ENCODE data around the gene ADRA2B. TPM values are rescaled to one million over a fixed set of nuclear protein-coding genes. Genes with fewer than 3 reads are reported as not detected.
A peak's percentile ranks its signal among the peaks of the same experiment; 100 is the strongest.

The ADRA2B gene
- total and polyA plus RNA-seq, 2 experiments from 2014 or later = 28.5 to 61.8 TPM

GRCh38 chr2:96146881-96147592, 30.7 kb upstream of the ADRA2B start:
- Histone ChIP-seq H3K4me1 (ENCODE audit: low read depth) (peaks cover 14% of the 10 kb centered on the region), H3K9me3 (ENCODE audit: low read depth) (no peaks in the 10 kb centered on the region), H3K27ac (no peak overlapping the region), H3K27me3 (peaks cover 21% of the 10 kb centered on the region), H3K4me3 (no peak overlapping the region), H3K36me3 (no peaks in the 10 kb centered on the region)
- TF ChIP-seq CTCF (IDR thresholded peaks at IDR 0.05; ENCODE audit: low read depth, low read length) = no peak
- no peak for DNase-seq (ENCODE audit: low read depth in 1 of 2, low spot score in 1 of 2)

GRCh38 chr2:96146153-96146880, 29.9 kb upstream of the ADRA2B start:
- Histone ChIP-seq H3K4me3 (no peak overlapping the region), H3K27me3 (peaks cover 21% of the 10 kb centered on the region), H3K9me3 (ENCODE audit: low read depth) (no peaks in the 10 kb centered on the region), H3K4me1 (ENCODE audit: low read depth) (peaks cover 14% of the 10 kb centered on the region), H3K27ac (no peak overlapping the region), H3K36me3 (no peaks in the 10 kb centered on the region)
- DNase-seq (ENCODE audit: low read depth in 1 of 2, low spot score in 1 of 2) = peak in 1 of 2 donors; percentile 60
- TF ChIP-seq CTCF (IDR thresholded peaks at IDR 0.05; ENCODE audit: low read depth, low read length) = no peak

GRCh38 chr2:96145848-96146152, 29.4 kb upstream of the ADRA2B start:
- peaks cover 14% of the 10 kb centered on the region for H3K4me1 ChIP-seq (ENCODE audit: low read depth)
- no peaks in the 10 kb centered on the region for H3K9me3 ChIP-seq (ENCODE audit: low read depth)
- no peak overlapping the region for H3K4me3 ChIP-seq
- no peak overlapping the region for H3K27ac ChIP-seq
- DNase-seq (ENCODE audit: low read depth in 1 of 2, low spot score in 1 of 2) = no peak
- no peaks in the 10 kb centered on the region for H3K36me3 ChIP-seq
- H3K27me3 ChIP-seq = peaks cover 21% of the 10 kb centered on the region
- no peak for TF ChIP-seq CTCF (IDR thresholded peaks at IDR 0.05; ENCODE audit: low read depth, low read length)

GRCh38 chr2:96145036-96145847, 28.9 kb upstream of the ADRA2B start, which contains the start of gene DUSP2:
TSS of gene DUSP2 (minus strand) at chr2:96145440. CDS start at chr2:96145354, 86 bp downstream.
- Histone ChIP-seq H3K27ac (no peak within 1 kb of the TSS), H3K9me3 (ENCODE audit: low read depth) (no peaks in the 10 kb centered on the region), H3K27me3 (peaks cover 21% of the 10 kb centered on the region), H3K4me3 (peak within 1 kb of the TSS; percentile 32), H3K36me3 (no peaks in the 10 kb centered on the region), H3K4me1 (ENCODE audit: low read depth) (peaks cover 14% of the 10 kb centered on the region)
- peak; percentile 67 to 79 for DNase-seq (ENCODE audit: low read depth in 1 of 2, low spot score in 1 of 2)
- TF ChIP-seq CTCF (IDR thresholded peaks at IDR 0.05; ENCODE audit: low read depth, low read length) = peak; percentile 5

- TF ChIP-seq CTCF (IDR thresholded peaks at IDR 0.05; ENCODE audit: low read depth, low read length) = no peak
- Histone ChIP-seq H3K4me3 (peak overlapping the region; percentile 32), H3K4me1 (ENCODE audit: low read depth) (peaks cover 14% of the 10 kb centered on the region), H3K27ac (no peak overlapping the region), H3K27me3 (peaks cover 24% of the 10 kb centered on the region), H3K9me3 (ENCODE audit: low read depth) (no peaks in the 10 kb centered on the region), H3K36me3 (no peaks in the 10 kb centered on the region)
- DNase-seq (ENCODE audit: low read depth in 1 of 2, low spot score in 1 of 2) = no peak
These were observed 28.2 kb upstream of the ADRA2B start for GRCh38 chr2:96144481-96145035.
